ENCODE results near the gene NVL. TPM values are rescaled to one million over a fixed set of nuclear protein-coding genes. Genes with fewer than 3 reads are reported as not detected.
"Not testable (repeated sequence)": the region's sequence is repeated elsewhere in the genome, so short reads cannot be mapped to it uniquely, and the experiment has no call there.

Gene NVL
- total and polyA plus RNA-seq, 2 experiments from 2014 or later, result 24.0 to 32.7 TPM

DNA sequence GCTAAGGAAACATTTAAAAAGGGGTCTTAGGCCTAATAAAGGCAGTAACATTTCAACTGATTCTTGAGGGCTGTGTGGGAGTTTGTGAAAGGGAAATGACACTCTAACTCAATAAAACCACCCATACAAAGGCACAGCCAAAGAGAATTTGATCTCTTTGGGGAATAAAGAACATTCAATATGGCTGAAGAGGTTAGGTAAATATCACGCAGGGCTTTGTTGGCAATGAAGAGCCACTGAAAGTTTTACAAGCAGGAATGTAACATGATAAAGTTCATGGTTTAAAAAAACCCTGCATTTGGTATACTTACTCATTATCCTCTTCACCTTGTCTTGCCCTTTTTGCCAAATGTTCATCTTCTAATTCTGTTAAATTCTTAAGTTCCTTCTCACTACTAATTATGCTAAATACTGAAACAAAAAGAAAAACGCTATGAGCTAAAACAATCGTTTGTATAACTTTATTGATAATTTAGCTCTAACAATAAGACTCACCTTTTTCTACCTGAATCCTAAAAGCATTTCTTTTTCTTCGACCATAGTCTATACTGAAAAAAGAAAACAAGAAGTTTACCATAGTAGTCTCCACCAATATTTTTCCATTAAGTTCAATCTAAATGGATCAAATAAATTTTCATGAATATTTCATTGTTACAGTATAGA lies 12.5 kb downstream of the NVL start:
- TF ChIP-seq, protein P1, sequence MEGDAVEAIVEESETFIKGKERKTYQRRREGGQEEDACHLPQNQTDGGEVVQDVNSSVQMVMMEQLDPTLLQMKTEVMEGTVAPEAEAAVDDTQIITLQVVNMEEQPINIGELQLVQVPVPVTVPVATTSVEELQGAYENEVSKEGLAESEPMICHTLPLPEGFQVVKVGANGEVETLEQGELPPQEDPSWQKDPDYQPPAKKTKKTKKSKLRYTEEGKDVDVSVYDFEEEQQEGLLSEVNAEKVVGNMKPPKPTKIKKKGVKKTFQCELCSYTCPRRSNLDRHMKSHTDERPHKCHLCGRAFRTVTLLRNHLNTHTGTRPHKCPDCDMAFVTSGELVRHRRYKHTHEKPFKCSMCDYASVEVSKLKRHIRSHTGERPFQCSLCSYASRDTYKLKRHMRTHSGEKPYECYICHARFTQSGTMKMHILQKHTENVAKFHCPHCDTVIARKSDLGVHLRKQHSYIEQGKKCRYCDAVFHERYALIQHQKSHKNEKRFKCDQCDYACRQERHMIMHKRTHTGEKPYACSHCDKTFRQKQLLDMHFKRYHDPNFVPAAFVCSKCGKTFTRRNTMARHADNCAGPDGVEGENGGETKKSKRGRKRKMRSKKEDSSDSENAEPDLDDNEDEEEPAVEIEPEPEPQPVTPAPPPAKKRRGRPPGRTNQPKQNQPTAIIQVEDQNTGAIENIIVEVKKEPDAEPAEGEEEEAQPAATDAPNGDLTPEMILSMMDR (IDR thresholded peaks at IDR 0.05; ENCODE audit: low read depth, low read length), result no peak

DNA sequence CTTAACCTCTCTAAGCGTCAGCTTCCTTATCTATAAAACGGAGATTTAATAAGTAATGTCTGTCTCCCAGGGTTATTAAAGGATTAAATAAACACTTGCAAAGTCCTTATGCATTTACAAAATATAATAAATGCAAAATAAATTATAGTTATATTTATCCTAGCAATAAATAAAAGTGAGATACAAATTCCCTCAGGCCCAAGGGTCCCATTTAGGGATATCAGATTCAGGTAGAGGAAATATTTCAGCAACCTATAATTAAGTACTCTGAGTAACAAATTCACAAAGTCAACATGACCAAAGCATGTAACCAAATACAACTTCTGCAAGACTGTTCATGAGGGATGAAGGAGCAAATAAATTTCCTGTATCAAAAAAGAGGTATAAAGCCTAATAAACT lies 17.9 kb downstream of the NVL start:
- Histone ChIP-seq H3K4me1 (ENCODE audit: low read depth) (no peaks in the 10 kb centered on the region), H3K4me3 (no peak overlapping the region), H3K27ac (no peak overlapping the region), H3K27me3 (no peaks in the 10 kb centered on the region), H3K36me3 (peaks cover 14% of the 10 kb centered on the region), H3K9me3 (ENCODE audit: low read depth) (no peaks in the 10 kb centered on the region)
- no peak for DNase-seq (ENCODE audit: low read depth in 1 of 2, low spot score in 1 of 2)
- TF ChIP-seq, protein P1 (IDR thresholded peaks at IDR 0.05; ENCODE audit: low read depth, low read length), result no peak

More for the DNA sequence above, 12.5 kb downstream of the NVL start:
- Histone ChIP-seq H3K4me3 (no peak overlapping the region), H3K9me3 (ENCODE audit: low read depth) (no peaks in the 10 kb centered on the region), H3K4me1 (ENCODE audit: low read depth) (no peaks in the 10 kb centered on the region), H3K36me3 (peaks cover 12% of the 10 kb centered on the region), H3K27me3 (no peaks in the 10 kb centered on the region), H3K27ac (no peak overlapping the region)
- DNase-seq (ENCODE audit: low read depth in 1 of 2, low spot score in 1 of 2), result no peak

DNA sequence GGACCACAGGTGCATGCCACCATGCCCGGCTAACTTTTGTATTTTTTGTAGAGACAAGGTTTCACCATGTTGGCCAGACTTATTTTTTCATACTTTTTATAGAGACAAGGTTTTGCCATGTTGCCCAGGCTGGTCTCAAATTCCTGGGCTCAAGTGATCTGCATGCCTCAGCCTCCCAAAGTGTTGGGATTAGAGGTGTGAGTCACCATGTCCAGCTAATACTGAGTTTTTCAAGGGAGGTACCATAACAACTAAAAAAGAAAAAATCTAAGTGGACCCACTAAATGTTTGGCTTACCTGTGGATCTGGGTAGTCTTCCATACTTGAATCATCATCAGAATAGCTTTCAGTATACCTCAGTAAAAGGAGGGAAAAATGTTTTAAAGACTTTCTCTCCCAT lies 18.5 kb downstream of the NVL start:
- H3K36me3 ChIP-seq, result peaks cover 18% of the 10 kb centered on the region
- H3K27ac ChIP-seq; H3K4me3 ChIP-seq; DNase-seq (ENCODE audit: low read depth in 1 of 2, low spot score in 1 of 2); H3K4me1 ChIP-seq (ENCODE audit: low read depth); H3K9me3 ChIP-seq (ENCODE audit: low read depth); H3K27me3 ChIP-seq: not testable (repeated sequence)

DNA sequence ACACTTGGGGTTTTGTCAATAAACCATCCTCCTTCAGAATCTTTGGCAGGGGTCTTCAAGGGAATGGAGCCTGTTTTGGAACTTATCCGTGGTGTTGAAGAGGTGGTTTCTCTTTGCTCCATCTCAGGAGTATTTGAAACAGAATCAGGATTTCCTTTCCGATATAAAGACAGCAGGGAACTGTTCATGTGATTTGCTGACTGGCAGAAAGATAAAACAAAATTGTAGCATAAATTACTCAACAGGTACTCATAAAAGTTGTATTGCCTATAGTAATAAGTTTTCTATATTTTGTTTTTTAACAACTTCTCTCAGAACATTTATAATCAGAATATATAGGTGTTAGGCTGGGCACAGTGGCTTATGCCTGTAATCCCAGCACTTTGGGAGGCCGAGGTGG lies 21.9 kb downstream of the NVL start:
- Histone ChIP-seq H3K4me1 (ENCODE audit: low read depth) (no peaks in the 10 kb centered on the region), H3K27ac (no peak overlapping the region), H3K36me3 (peaks cover 37% of the 10 kb centered on the region), H3K4me3 (no peak overlapping the region), H3K9me3 (ENCODE audit: low read depth) (no peaks in the 10 kb centered on the region), H3K27me3 (no peaks in the 10 kb centered on the region)
- no peak for DNase-seq (ENCODE audit: low read depth in 1 of 2, low spot score in 1 of 2)
- TF ChIP-seq, protein P1 (IDR thresholded peaks at IDR 0.05; ENCODE audit: low read depth, low read length), result no peak

DNA sequence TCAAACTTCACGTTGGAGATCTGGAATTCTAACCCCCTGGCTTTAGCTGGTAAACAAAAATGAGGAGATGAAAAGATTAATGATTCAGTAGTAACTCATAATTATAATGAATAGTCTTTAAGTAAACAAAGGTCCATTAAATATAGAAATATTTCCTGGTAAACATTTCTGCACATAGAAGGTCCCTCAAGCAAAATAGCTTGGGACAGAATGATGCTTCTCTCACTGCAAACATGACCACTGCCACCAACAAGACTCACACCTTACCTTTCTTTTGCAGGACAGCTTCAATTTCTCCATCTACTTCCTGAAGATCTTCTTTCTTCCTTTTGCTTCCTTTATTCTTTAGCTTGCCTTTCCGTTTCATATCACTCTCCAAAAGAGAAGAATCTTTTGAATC lies 25.2 kb downstream of the NVL start:
- no peak for DNase-seq (ENCODE audit: low read depth in 1 of 2, low spot score in 1 of 2)
- Histone ChIP-seq H3K27me3 (no peaks in the 10 kb centered on the region), H3K4me3 (no peak overlapping the region), H3K9me3 (ENCODE audit: low read depth) (no peaks in the 10 kb centered on the region), H3K36me3 (peaks cover 61% of the 10 kb centered on the region), H3K27ac (no peak overlapping the region), H3K4me1 (ENCODE audit: low read depth) (no peaks in the 10 kb centered on the region)
- TF ChIP-seq, protein P1 (IDR thresholded peaks at IDR 0.05; ENCODE audit: low read depth, low read length), result no peak

DNA sequence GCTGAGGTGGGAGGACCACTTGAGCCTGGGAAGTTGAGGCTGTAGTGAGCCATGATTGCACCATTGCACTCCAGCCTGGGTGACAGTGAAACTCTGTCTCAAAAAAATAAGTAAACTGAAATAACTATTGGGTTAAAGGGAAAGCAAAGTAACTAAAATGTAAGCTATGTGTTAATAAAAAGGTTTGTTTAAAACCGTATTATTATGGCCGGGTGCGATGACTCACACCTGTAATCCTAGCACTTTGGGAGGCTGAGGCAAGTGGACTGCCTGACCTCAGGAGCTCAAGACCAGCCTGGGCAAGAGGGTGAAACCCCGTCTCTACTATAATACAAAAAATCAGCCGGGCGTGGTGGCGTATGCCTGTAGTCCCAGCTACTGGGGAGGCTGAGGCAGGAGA lies 27.0 kb downstream of the NVL start:
- no peak overlapping the region for H3K27ac ChIP-seq
- DNase-seq (ENCODE audit: low read depth in 1 of 2, low spot score in 1 of 2), result no peak
- TF ChIP-seq, protein P1 (IDR thresholded peaks at IDR 0.05; ENCODE audit: low read depth, low read length), result no peak
- no peaks in the 10 kb centered on the region for H3K4me1 ChIP-seq (ENCODE audit: low read depth)
- H3K4me3 ChIP-seq, result no peak overlapping the region
- no peaks in the 10 kb centered on the region for H3K27me3 ChIP-seq
- H3K9me3 ChIP-seq (ENCODE audit: low read depth), result no peaks in the 10 kb centered on the region
- peaks cover 69% of the 10 kb centered on the region for H3K36me3 ChIP-seq
